Measurements from ENCODE around the gene DNAJC1.

DNAJC1 gene

DNA sequence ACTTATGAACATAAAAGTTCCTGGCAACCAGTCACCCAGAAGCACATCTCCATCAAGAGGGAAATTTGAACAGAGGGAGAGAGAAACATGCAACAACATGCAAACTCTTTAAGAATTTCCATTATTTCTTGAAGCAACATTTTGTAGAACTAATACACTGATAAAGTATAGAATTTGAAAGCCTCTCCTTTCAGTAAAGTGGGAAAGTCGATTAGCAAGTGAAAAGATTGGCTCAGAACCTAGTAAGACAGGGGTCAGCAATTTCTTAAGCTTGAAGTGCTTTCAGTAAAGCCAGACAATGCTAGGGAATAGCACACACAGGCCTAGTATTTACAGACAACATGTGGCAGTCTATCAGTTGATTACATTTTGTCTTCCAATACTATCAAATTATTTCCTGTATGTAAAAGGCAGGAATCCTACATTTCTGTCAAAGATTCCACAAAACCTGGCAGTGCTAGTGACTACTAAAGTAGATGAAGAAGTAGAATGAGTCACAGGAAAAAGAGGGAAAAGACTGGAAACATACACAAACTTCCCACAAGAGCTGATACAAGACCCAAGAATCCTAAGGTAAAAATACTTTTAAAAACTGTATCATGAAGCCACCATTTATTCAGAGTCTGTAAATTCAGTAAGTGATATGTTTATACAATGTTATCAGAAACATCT, 25.2 kb downstream of the DNAJC1 start:
- Histone ChIP-seq H3K4me1 (ENCODE audit: control insufficient read depth, insufficient read depth, low read length) (peaks cover 54% of the 10 kb centered on the region), H3K9me3 (ENCODE audit: control insufficient read depth, insufficient read depth, low read length) (no peaks in the 10 kb centered on the region), H3K27me3 (ENCODE audit: control insufficient read depth, insufficient read depth, low read length) (no peaks in the 10 kb centered on the region), H3K4me3 (ENCODE audit: low read depth, low read length) (no peak overlapping the region), H3K36me3 (ENCODE audit: control insufficient read depth, insufficient read depth, low read length) (no peaks in the 10 kb centered on the region), H3K27ac (ENCODE audit: low read depth, low read length) (peak overlapping the region; percentile 79), H3K9ac (ENCODE audit: low read depth, low read length) (peak overlapping the region; percentile 33; the same call in 1 of the 2 replicates)

DNA sequence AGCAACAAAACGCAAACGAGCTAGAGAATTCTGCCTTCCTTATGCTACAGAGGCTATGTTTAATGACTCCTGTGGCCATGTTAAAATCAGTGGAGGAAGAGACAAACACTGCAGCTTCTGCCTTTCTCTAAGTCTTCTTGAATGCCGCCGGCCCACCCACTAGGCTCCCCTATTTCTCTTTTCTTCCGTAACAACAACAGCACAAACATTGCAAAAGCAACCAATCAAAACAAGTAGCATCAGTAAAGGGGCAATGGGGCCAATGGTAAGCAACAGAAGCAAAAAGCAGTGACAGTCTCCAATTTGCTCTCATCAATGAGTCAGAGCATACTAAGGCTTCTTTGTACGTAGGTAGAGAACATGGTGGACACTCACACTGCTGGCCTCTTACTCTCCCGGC, 26.8 kb downstream of the DNAJC1 start:
- Histone ChIP-seq H3K27me3 (ENCODE audit: control insufficient read depth, insufficient read depth, low read length) (no peaks in the 10 kb centered on the region), H3K36me3 (ENCODE audit: control insufficient read depth, insufficient read depth, low read length) (no peaks in the 10 kb centered on the region), H3K9ac (ENCODE audit: low read depth, low read length) (peak overlapping the region; percentile 56), H3K4me1 (ENCODE audit: control insufficient read depth, insufficient read depth, low read length) (peaks cover 52% of the 10 kb centered on the region), H3K27ac (ENCODE audit: low read depth, low read length) (peak overlapping the region; percentile 89), H3K9me3 (ENCODE audit: control insufficient read depth, insufficient read depth, low read length) (no peaks in the 10 kb centered on the region), H3K4me3 (ENCODE audit: low read depth, low read length) (peak overlapping the region; percentile 40)

DNA sequence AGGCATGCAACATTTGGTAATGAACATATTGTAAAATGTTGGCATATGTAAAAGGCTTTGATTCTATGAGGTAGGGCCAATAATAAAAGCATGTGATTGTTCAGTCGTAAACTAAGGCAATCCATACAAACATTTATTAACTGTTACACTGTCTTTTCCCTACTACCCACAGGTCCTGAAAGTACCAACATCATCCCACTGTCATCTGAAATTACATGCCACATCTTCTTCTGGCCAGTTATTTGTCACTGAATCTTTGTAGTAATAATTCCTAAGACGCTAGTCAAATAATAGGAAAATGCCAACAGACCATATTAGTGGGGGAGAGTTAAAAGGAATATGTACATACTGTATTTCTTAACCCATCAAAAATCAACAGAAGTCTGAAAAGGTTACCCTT, 27.2 kb downstream of the DNAJC1 start:
- H3K36me3 ChIP-seq (ENCODE audit: control insufficient read depth, insufficient read depth, low read length): no peaks in the 10 kb centered on the region
- peak overlapping the region; percentile 89 for H3K27ac ChIP-seq (ENCODE audit: low read depth, low read length)
- peak overlapping the region; percentile 56; the same call in 1 of the 2 replicates for H3K9ac ChIP-seq (ENCODE audit: low read depth, low read length)
- H3K9me3 ChIP-seq (ENCODE audit: control insufficient read depth, insufficient read depth, low read length): no peaks in the 10 kb centered on the region
- peak overlapping the region; percentile 40 for H3K4me3 ChIP-seq (ENCODE audit: low read depth, low read length)
- peaks cover 49% of the 10 kb centered on the region for H3K4me1 ChIP-seq (ENCODE audit: control insufficient read depth, insufficient read depth, low read length)
- H3K27me3 ChIP-seq (ENCODE audit: control insufficient read depth, insufficient read depth, low read length): no peaks in the 10 kb centered on the region

DNA sequence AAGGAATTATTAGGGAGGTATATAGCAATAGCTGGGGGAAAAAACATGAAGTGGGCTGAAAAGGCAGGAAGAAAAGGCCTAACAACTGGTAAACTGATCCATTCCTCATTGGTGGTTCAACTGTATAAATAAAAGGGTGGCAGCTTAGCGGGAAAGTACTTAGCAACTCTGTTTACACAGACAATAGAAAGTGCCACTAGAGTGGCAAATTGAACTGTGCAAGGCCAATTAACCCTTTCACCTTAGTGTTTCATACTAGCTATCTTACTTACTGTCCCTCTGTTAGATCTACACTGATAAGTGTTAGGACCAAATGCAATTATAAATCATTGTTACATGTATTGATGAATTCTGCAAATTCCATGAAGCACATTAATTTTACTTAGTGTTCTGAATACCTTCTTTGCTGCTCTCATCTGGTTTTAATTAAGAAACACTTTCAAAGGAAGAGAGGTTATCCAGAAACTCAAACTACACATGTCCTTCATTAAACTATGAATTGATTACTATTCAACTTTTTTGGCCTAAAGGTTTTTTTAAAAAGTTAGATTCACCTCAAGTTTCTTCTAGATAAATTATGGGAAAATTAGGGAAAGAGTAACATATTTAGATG, 28.0 kb downstream of the DNAJC1 start:
- peaks cover 45% of the 10 kb centered on the region for H3K4me1 ChIP-seq (ENCODE audit: control insufficient read depth, insufficient read depth, low read length)
- no peaks in the 10 kb centered on the region for H3K36me3 ChIP-seq (ENCODE audit: control insufficient read depth, insufficient read depth, low read length)
- H3K27ac ChIP-seq (ENCODE audit: low read depth, low read length): peak overlapping the region; percentile 89
- no peaks in the 10 kb centered on the region for H3K9me3 ChIP-seq (ENCODE audit: control insufficient read depth, insufficient read depth, low read length)
- H3K27me3 ChIP-seq (ENCODE audit: control insufficient read depth, insufficient read depth, low read length): no peaks in the 10 kb centered on the region
- no peak overlapping the region for H3K9ac ChIP-seq (ENCODE audit: low read depth, low read length)
- no peak overlapping the region for H3K4me3 ChIP-seq (ENCODE audit: low read depth, low read length)

DNA sequence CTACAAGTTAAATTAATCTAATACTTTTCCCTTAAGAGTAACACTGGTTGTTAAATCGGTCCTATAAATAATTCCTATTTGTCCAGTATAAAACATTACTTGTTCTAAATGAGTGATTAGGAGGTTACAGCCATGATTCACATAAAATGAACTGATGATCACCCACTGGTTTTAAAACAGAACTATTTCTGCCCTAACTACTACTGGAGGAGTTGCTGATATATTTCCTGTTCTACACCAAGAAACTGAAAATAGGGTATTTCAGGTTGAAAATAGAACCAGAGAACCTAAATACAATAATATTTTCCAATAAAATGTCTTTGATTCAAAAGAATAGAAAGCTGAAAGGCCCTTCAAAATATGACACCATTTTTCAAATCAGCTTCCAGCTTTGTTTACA, 30.9 kb downstream of the DNAJC1 start:
- H3K27ac ChIP-seq (ENCODE audit: low read depth, low read length): no peak overlapping the region
- H3K4me1 ChIP-seq (ENCODE audit: control insufficient read depth, insufficient read depth, low read length): peaks cover 26% of the 10 kb centered on the region
- no peak overlapping the region for H3K9ac ChIP-seq (ENCODE audit: low read depth, low read length)
- no peak overlapping the region for H3K4me3 ChIP-seq (ENCODE audit: low read depth, low read length)
- no peaks in the 10 kb centered on the region for H3K9me3 ChIP-seq (ENCODE audit: control insufficient read depth, insufficient read depth, low read length)
- no peaks in the 10 kb centered on the region for H3K27me3 ChIP-seq (ENCODE audit: control insufficient read depth, insufficient read depth, low read length)
- H3K36me3 ChIP-seq (ENCODE audit: control insufficient read depth, insufficient read depth, low read length): no peaks in the 10 kb centered on the region

DNA sequence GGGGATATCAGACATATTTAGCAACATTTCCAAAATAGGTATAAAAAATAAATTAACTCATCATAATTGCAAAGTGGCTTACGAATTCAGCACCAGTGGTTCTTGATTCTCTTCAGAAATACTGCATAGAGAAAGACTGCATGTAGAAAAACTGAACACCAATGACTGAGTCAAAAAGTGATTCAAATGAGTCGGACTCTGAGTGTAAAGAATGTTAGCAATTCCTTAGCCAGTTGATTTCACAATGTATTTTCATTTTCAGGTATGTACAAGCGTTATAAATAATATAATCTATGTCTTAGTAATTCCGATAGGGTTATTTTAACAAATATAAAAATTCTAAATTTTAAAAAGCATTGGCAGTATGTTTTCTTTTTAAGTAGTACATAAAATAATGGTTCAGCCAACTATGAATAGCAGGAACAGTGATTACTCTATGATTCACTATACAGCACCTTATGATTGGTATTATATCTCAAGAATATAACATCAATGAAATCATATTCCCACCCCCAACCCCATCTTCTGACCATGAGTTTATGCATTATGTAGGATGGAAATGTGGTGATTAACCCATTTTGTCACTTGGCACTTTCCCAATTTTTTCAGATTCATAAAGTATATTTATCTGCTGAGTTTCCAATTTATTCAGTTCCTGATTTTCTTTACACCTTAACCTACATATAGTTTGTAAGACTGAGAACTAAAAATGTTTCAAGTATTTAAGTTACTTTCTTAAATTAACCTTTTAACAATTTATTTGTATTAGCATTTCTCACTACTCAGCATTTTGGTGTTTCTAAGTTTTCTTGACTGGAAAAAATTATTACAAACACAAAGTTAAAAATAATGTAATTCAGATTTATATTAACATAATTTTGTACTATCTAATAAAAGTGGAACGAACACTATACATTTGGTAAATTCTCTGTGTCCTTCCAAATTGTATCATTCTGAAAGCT, 33.9 kb downstream of the DNAJC1 start:
- Histone ChIP-seq H3K36me3 (ENCODE audit: control insufficient read depth, insufficient read depth, low read length) (no peaks in the 10 kb centered on the region), H3K27me3 (ENCODE audit: control insufficient read depth, insufficient read depth, low read length) (no peaks in the 10 kb centered on the region), H3K4me3 (ENCODE audit: low read depth, low read length) (no peak overlapping the region), H3K4me1 (ENCODE audit: control insufficient read depth, insufficient read depth, low read length) (no peaks in the 10 kb centered on the region), H3K27ac (ENCODE audit: low read depth, low read length) (no peak overlapping the region), H3K9me3 (ENCODE audit: control insufficient read depth, insufficient read depth, low read length) (no peaks in the 10 kb centered on the region), H3K9ac (ENCODE audit: low read depth, low read length) (no peak overlapping the region)

DNA sequence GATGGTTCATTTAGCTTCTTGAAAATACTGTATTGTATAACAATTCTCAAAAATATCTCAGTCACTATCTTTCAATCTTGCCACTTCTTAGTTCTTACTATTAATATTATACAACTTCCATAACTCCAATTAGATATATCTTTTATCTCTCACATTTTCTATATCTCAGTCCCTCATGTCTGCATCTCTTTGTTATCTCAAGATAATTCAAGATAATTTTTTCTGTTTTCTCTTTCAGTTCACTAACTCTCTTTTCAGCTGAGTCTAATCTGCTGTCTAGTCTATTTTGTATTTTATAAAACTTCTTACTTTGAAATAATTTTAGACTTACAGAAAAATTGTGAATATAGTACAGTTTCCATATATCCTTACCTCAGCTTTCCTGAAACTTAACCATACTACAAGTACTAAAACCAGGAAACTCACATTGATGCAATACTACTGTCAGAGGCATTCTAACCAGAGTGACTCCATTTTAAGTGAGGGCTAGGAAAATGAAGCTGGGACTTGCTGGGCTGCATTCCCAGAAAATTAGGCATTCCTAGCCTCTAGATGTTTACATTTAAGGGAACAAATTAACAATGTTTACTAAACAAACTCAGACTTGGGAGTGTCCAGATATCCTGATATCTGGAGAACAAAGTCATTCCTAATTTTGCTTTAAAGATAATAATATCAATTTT, 38.4 kb downstream of the DNAJC1 start:
- no peak overlapping the region for H3K9ac ChIP-seq (ENCODE audit: low read depth, low read length)
- H3K4me3 ChIP-seq (ENCODE audit: low read depth, low read length): no peak overlapping the region
- no peaks in the 10 kb centered on the region for H3K27me3 ChIP-seq (ENCODE audit: control insufficient read depth, insufficient read depth, low read length)
- no peak overlapping the region for H3K27ac ChIP-seq (ENCODE audit: low read depth, low read length)
- no peaks in the 10 kb centered on the region for H3K9me3 ChIP-seq (ENCODE audit: control insufficient read depth, insufficient read depth, low read length)
- no peaks in the 10 kb centered on the region for H3K4me1 ChIP-seq (ENCODE audit: control insufficient read depth, insufficient read depth, low read length)
- no peaks in the 10 kb centered on the region for H3K36me3 ChIP-seq (ENCODE audit: control insufficient read depth, insufficient read depth, low read length)

DNA sequence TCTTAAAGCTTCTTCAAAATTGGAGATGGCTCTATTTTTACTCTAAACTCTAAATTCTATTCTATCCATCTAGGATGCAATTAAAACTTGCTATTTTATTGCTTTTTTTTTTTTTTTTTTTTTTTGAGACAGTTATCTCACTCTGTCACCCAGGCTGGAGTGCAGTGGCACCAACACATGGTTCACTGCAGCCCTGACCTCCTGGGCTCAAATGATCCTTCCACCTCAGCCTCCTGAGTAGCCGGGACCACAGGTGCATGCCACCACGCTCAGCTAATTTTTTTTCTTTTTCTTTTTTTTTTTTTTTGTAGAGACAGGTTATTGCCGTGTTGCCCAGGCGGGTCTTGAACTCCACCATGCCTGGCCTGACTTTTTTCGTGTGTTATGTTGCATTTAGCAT, 41.2 kb downstream of the DNAJC1 start:
- Histone ChIP-seq H3K36me3 (ENCODE audit: control insufficient read depth, insufficient read depth, low read length) (no peaks in the 10 kb centered on the region), H3K4me3 (ENCODE audit: low read depth, low read length) (no peak overlapping the region), H3K27ac (ENCODE audit: low read depth, low read length) (no peak overlapping the region), H3K27me3 (ENCODE audit: control insufficient read depth, insufficient read depth, low read length) (no peaks in the 10 kb centered on the region), H3K9ac (ENCODE audit: low read depth, low read length) (no peak overlapping the region), H3K9me3 (ENCODE audit: control insufficient read depth, insufficient read depth, low read length) (no peaks in the 10 kb centered on the region), H3K4me1 (ENCODE audit: control insufficient read depth, insufficient read depth, low read length) (no peaks in the 10 kb centered on the region)

DNA sequence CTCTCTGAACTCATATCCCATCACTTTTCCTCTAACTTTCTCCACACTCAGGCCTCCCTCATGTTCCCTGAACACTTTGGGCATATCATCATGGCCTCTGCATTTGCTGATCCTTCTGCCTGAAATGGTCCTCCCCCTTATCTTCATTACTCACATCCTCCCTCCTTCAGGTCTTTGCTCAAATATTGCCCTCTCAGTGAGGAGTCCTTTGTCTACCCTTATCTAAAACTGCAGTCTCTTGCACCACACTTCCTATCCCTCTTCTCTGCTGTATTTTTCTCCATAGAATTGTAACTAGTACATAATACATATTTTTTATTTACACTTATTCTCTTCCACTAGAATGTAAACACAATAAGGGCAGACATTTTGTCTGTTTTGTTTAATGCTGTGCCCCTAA, 41.7 kb downstream of the DNAJC1 start:
- no peaks in the 10 kb centered on the region for H3K27me3 ChIP-seq (ENCODE audit: control insufficient read depth, insufficient read depth, low read length)
- no peak overlapping the region for H3K27ac ChIP-seq (ENCODE audit: low read depth, low read length)
- H3K9ac ChIP-seq (ENCODE audit: low read depth, low read length): no peak overlapping the region

DNA sequence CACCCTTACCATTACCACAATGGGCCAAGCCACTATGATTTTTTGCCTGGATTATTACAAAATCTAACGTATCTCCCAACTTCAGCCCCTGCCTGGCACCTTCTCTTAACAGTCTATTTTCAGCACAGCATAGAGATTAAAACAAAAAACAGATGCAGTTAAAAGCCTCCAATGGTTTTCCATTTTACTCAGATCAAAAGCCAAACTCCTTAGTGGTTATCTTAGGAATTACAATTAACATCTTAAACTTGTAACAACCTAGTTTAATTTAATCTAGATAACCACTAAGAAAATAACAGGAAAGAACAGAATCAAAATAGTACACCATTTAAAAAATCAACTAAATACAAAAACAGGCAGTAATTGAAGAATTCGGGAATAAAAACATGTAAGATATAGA, 43.5 kb downstream of the DNAJC1 start:
- no peaks in the 10 kb centered on the region for H3K27me3 ChIP-seq (ENCODE audit: control insufficient read depth, insufficient read depth, low read length)
- H3K4me3 ChIP-seq (ENCODE audit: low read depth, low read length): no peak overlapping the region
- H3K9me3 ChIP-seq (ENCODE audit: control insufficient read depth, insufficient read depth, low read length): no peaks in the 10 kb centered on the region
- no peaks in the 10 kb centered on the region for H3K36me3 ChIP-seq (ENCODE audit: control insufficient read depth, insufficient read depth, low read length)
- no peak overlapping the region for H3K9ac ChIP-seq (ENCODE audit: low read depth, low read length)
- no peaks in the 10 kb centered on the region for H3K4me1 ChIP-seq (ENCODE audit: control insufficient read depth, insufficient read depth, low read length)
- H3K27ac ChIP-seq (ENCODE audit: low read depth, low read length): no peak overlapping the region

More for the DNA sequence above, 41.7 kb downstream of the DNAJC1 start:
- no peak overlapping the region for H3K4me3 ChIP-seq (ENCODE audit: low read depth, low read length)
- no peaks in the 10 kb centered on the region for H3K36me3 ChIP-seq (ENCODE audit: control insufficient read depth, insufficient read depth, low read length)
- H3K9me3 ChIP-seq (ENCODE audit: control insufficient read depth, insufficient read depth, low read length): no peaks in the 10 kb centered on the region
- no peaks in the 10 kb centered on the region for H3K4me1 ChIP-seq (ENCODE audit: control insufficient read depth, insufficient read depth, low read length)

All from HUES48 (cell line).